Esophagus squamous epithelium (tissue), 5 donors: Measurements from ENCODE around the gene PGBD5. TPM values are rescaled to one million over a fixed set of nuclear protein-coding genes. Genes with fewer than 3 reads are reported as not detected.

Source experiments
- DNase-seq: peaks from one replicate; lab custom pipeline; 2025; lab: John Stamatoyannopoulos, UW
- H3K27ac ChIP-seq, 4 donors: fragments of 200-600 bp; sonication (generic); one replicate each; pipeline ENCODE4 v1.5.1; 2016 to 2019; ENCODE audit warnings: mild to moderate bottlenecking in 1 of 4
- H3K27me3 ChIP-seq, 4 donors: fragments of 200-600 bp; sonication (generic); 1 replicate in 3 of 4; 2 replicates in 1 of 4; pipeline versions ENCODE4 v1.5.1 to v1.6.0; 2017 to 2021; ENCODE audit warnings: antibody characterized with exemption in 1 of 4
- H3K36me3 ChIP-seq, 3 donors: fragments of 200-600 bp; sonication (generic); one replicate each; pipeline ENCODE4 v1.5.1; 2016 to 2019
- H3K4me1 ChIP-seq, 3 donors: fragments of 200-600 bp; sonication (generic); one replicate each; pipeline ENCODE4 v1.5.1; 2017 to 2019
- H3K4me3 ChIP-seq, 4 donors: fragments of 200-600 bp; sonication (generic); 1 replicate in 3 of 4; 2 replicates in 1 of 4; pipeline ENCODE4 v1.5.1; 2016 to 2019; ENCODE audit warnings: mild to moderate bottlenecking in 2 of 4, moderate library complexity in 1 of 4
- H3K9me3 ChIP-seq, 3 donors: fragments of 200-600 bp; sonication (generic); one replicate each; pipeline ENCODE4 v1.5.1; 2016 to 2019
- CTCF ChIP-seq, 6 experiments: fragments of 450-650 bp in 4 of 6; fragments of 200-600 bp in 2 of 6; sonication (generic) in 2 of 6; IDR thresholded peaks; one replicate each; pipeline ENCODE4 v1.5.1; 2016 to 2019; ENCODE audit warnings: antibody characterized with exemption in 6 of 6, mild to moderate bottlenecking in 4 of 6, moderate library complexity in 4 of 6
- POLR2A ChIP-seq, 4 donors: fragments of 450-650 bp; IDR thresholded peaks; one replicate each; pipeline ENCODE4 v1.6.1; 2017; ENCODE audit warnings: antibody characterized with exemption in 4 of 4, mild to moderate bottlenecking in 4 of 4, moderate library complexity in 3 of 4
- WGBS, 2 donors: methylation state at CpG; one replicate each; pipeline ENCODE4 v1.1.5; 2018; 5-methylcytosine and 5-hydroxymethylcytosine counted together
- intact Hi-C: fragments of 100-400 bp; cut with DNase I; formaldehyde crosslinking; loops from one replicate; pipeline ENCODE4 v1.15.0; 2022
- total RNA-seq, 4 donors: library from RNA; depleted of rRNA; stranded (reverse); fragments of >200 nt; gene quantifications; one replicate each; pipeline ENCODE4 v1.1.0, GENCODE V29; 2016
- donor health status: DM: yes; HTN: yes; CAD: no.

PGBD5 gene
- total RNA-seq, 4 donors from 2014 or later, result under 0.01 to 6.1 (median 3.0) TPM

DNA sequence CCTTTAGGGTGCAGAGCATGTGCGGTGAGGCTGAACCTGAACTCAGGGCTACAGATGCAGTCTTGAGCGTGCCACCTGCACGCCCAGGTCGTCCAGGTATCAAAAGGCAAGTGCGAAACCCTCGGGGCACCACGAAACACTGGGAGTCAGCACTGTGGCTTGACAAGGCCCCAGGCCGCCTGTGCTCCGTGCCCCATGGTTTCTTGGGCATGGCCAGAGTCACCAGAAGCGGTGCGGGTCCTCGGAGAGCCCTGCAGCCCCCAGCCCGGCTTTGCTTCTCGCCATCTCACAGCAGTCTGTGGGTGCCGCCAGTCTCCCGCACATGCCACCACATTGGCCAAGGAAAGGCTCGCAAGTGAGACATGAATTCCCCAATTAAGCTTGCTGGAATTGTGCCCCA lies 117.3 kb downstream of the PGBD5 start:
- DNase-seq, result no peak
- Histone ChIP-seq H3K9me3 (no peaks in the 10 kb centered on the region), H3K27ac (no peak overlapping the region), H3K27me3 (peaks cover 0 to 5% (median 0%) of the 10 kb centered on the region in 4 donors), H3K4me3 (no peak overlapping the region), H3K4me1 (peaks cover 3 to 20% (median 15%) of the 10 kb centered on the region in 3 donors), H3K36me3 (no peaks in the 10 kb centered on the region)
- TF ChIP-seq CTCF (IDR thresholded peaks at IDR 0.05) (no peak), POLR2A (IDR thresholded peaks at IDR 0.05) (no peak)
- intact Hi-C loops, result no loop called here
- WGBS, 2 donors, result 85 to 93% methylated on average over 5 to 11 of the region's 17 CpGs

- TF ChIP-seq POLR2A (IDR thresholded peaks at IDR 0.05), result no peak
- no peak for TF ChIP-seq CTCF (IDR thresholded peaks at IDR 0.05)
- intact Hi-C loops, result no loop called here
- DNase-seq, result no peak
- peaks cover 0 to 4% (median 0%) of the 10 kb centered on the region in 4 donors for H3K27me3 ChIP-seq
- H3K9me3 ChIP-seq, result no peaks in the 10 kb centered on the region
- H3K4me1 ChIP-seq, result peaks cover 3 to 20% (median 19%) of the 10 kb centered on the region in 3 donors
- H3K36me3 ChIP-seq, result no peaks in the 10 kb centered on the region
- WGBS, 2 donors, result 55 to 73% methylated on average over 7 of the region's 8 CpGs
- no peak overlapping the region for H3K27ac ChIP-seq
- H3K4me3 ChIP-seq, result no peak overlapping the region
Observed at GRCh38 chr1:230308039-230308438, 118.1 kb downstream of the PGBD5 start.

GRCh38 chr1:230307213-230307612 lies 118.9 kb downstream of the PGBD5 start:
- Histone ChIP-seq H3K36me3 (no peaks in the 10 kb centered on the region), H3K9me3 (no peaks in the 10 kb centered on the region), H3K27me3 (no peaks in the 10 kb centered on the region), H3K4me1 (peaks cover 3 to 20% (median 19%) of the 10 kb centered on the region in 3 donors), H3K4me3 (no peak overlapping the region), H3K27ac (peak overlapping the region in 1 of 4 donors; percentile 5)
- TF ChIP-seq CTCF (IDR thresholded peaks at IDR 0.05) (no peak), POLR2A (IDR thresholded peaks at IDR 0.05) (no peak)
- DNase-seq, result no peak
- intact Hi-C loops, result no loop called here
- WGBS, 2 donors, result 18 to 22% methylated on average over 4 of the region's 4 CpGs

- no peaks in the 10 kb centered on the region for H3K36me3 ChIP-seq
- H3K27me3 ChIP-seq, result no peaks in the 10 kb centered on the region
- peaks cover 3 to 20% (median 19%) of the 10 kb centered on the region in 3 donors for H3K4me1 ChIP-seq
- no peak overlapping the region for H3K4me3 ChIP-seq
- TF ChIP-seq CTCF (IDR thresholded peaks at IDR 0.05) (no peak), POLR2A (IDR thresholded peaks at IDR 0.05) (no peak)
- no peaks in the 10 kb centered on the region for H3K9me3 ChIP-seq
- WGBS, 2 donors, result 55 to 71% methylated on average over 4 of the region's 4 CpGs
- DNase-seq, result no peak
- no peak overlapping the region for H3K27ac ChIP-seq
- intact Hi-C loops, result no loop called here
Observed at GRCh38 chr1:230306169-230306568, 120.0 kb downstream of the PGBD5 start.

DNA sequence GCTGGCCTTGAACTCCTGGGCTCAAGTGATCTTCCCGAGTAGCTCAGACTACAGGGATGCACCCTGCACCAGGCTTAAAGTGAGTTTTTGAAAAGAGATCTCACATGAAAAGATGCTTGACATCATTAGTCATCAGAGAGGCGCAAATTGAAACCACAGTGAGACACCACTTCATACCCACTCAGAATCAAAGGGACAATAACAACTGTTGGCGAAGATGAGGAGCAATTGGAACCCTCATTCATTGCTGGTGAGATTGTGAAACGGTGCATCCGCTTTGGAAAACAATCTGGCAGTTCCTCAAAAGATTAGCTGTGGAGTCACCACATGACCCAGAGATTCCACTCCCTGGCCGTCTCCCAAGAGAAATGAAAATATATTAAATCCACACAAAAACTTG lies 122.3 kb downstream of the PGBD5 start:
- TF ChIP-seq CTCF (IDR thresholded peaks at IDR 0.05) (no peak), POLR2A (IDR thresholded peaks at IDR 0.05) (no peak)
- Histone ChIP-seq H3K4me3 (no peak overlapping the region), H3K9me3 (no peaks in the 10 kb centered on the region), H3K36me3 (no peaks in the 10 kb centered on the region), H3K27ac (no peak overlapping the region), H3K4me1 (peaks cover 3 to 19% (median 15%) of the 10 kb centered on the region in 3 donors), H3K27me3 (no peaks in the 10 kb centered on the region)
- intact Hi-C loops, result no loop called here
- DNase-seq, result no peak
- WGBS, 2 donors, result 22 to 30% methylated on average over 5 to 6 of the region's 6 CpGs
